ENCODE results near the gene PATZ1.

GRCh38 chr22:31329029-31329428 is 17.1 kb downstream of the PATZ1 start:
- TF ChIP-seq, protein P1, sequence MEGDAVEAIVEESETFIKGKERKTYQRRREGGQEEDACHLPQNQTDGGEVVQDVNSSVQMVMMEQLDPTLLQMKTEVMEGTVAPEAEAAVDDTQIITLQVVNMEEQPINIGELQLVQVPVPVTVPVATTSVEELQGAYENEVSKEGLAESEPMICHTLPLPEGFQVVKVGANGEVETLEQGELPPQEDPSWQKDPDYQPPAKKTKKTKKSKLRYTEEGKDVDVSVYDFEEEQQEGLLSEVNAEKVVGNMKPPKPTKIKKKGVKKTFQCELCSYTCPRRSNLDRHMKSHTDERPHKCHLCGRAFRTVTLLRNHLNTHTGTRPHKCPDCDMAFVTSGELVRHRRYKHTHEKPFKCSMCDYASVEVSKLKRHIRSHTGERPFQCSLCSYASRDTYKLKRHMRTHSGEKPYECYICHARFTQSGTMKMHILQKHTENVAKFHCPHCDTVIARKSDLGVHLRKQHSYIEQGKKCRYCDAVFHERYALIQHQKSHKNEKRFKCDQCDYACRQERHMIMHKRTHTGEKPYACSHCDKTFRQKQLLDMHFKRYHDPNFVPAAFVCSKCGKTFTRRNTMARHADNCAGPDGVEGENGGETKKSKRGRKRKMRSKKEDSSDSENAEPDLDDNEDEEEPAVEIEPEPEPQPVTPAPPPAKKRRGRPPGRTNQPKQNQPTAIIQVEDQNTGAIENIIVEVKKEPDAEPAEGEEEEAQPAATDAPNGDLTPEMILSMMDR (conservative IDR thresholded peaks at IDR 0.05; ENCODE audit: low read depth, low read length): no peak
- TF ChIP-seq EZH2 (IDR thresholded peaks at IDR 0.05; ENCODE audit: borderline replicate concordance, low read depth, low read length, poor library complexity, severe bottlenecking): no peak

Measured in A673 (cell line).